ENCODE results near the gene CTSW. TPM values are rescaled to one million over a fixed set of nuclear protein-coding genes. Genes with fewer than 3 reads are reported as not detected.

CTSW gene
- total RNA-seq, 6 donors from 2014 or later = 2.1 to 20.7 (median 11.4) TPM

DNA sequence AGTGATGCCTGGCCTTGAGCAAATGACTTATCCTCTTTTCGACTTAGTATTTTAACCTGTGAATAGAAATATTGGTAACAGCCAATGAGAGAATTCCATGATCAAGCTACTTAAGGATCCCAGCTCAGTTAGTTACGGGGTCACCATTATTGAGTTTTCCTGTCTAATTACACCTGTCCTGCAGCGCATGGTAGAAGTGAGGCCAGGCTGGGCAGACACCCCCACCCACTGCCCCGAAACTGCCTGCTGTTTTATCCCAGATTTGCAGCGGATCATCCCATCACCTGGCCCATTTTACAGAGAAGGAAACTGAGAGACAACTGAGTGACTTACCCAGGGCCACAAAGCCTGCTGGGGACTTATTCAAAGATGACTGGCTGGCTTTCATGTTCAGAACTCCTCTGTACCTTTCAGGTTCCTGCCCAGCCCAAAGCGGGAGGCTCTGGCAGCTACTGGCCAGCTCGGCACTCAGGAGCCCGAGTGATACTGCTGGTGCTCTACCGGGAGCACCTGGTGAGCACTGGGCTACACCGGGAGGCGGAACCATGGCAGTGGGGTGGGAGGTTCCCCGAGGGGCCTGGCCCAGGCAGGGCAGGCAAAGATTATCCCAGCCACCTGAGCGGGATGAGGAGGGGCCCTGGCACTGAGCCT lies 18.0 kb upstream of the CTSW start:
- DNase-seq (peak in 1 of 2 donors; percentile 19), ATAC-seq (ENCODE audit: low FRiP score in 2 of 2) (no peak)
- Histone ChIP-seq H3K4me1 (peaks cover 11 to 44% (median 29%) of the 10 kb centered on the region in 4 donors), H3K9me3 (no peaks in the 10 kb centered on the region), H3K4me3 (peak overlapping the region in 3 of 4 donors; percentile 66 to 98 (median 77)), H3K36me3 (peaks cover 16 to 49% (median 45%) of the 10 kb centered on the region in 4 donors), H3K27me3 (no peaks in the 10 kb centered on the region), H3K27ac (peak overlapping the region in 3 of 4 donors; percentile 94 to 99 (median 98))
- 91 to 92% methylated on average over 6 to 8 of the region's 13 CpGs for WGBS, 2 donors
- TF ChIP-seq, protein P1, sequence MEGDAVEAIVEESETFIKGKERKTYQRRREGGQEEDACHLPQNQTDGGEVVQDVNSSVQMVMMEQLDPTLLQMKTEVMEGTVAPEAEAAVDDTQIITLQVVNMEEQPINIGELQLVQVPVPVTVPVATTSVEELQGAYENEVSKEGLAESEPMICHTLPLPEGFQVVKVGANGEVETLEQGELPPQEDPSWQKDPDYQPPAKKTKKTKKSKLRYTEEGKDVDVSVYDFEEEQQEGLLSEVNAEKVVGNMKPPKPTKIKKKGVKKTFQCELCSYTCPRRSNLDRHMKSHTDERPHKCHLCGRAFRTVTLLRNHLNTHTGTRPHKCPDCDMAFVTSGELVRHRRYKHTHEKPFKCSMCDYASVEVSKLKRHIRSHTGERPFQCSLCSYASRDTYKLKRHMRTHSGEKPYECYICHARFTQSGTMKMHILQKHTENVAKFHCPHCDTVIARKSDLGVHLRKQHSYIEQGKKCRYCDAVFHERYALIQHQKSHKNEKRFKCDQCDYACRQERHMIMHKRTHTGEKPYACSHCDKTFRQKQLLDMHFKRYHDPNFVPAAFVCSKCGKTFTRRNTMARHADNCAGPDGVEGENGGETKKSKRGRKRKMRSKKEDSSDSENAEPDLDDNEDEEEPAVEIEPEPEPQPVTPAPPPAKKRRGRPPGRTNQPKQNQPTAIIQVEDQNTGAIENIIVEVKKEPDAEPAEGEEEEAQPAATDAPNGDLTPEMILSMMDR (IDR thresholded peaks at IDR 0.05) = no peak
- no peak for TF ChIP-seq EP300 (IDR thresholded peaks at IDR 0.05)
- TF ChIP-seq POLR2AphosphoS5 (IDR thresholded peaks at IDR 0.05) = no peak
- TF ChIP-seq POLR2A (IDR thresholded peaks at IDR 0.05) = no peak

DNA sequence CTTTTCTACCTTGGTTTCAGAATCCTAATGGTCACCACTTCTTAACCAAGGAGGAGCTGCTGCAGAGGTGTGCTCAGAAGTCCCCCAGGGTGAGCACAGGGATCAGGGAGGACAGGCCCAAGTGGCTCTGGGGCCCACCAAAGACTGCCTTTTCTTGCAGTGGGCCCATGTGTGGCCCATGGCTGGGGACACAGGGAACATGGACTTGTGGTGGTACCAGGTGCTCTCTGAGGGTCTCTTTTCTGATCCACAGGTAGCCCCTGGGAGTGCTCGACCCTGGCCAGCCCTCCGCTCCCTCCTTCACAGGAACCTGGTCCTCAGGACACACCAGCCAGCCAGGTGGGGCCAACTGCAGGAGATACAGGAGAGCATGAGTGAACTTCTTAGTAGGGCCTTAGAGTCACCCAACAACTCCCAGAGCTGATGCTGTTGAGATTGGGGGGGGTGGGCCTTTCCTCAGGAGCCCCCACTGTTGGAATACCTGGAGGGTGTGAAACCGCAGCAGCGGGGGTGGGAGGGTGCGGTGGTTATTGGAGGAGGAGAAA lies 17.4 kb upstream of the CTSW start:
- Histone ChIP-seq H3K36me3 (peaks cover 16 to 55% (median 51%) of the 10 kb centered on the region in 4 donors), H3K27ac (peak overlapping the region in 1 of 4 donors; percentile 94), H3K27me3 (no peaks in the 10 kb centered on the region), H3K4me1 (peaks cover 11 to 43% (median 28%) of the 10 kb centered on the region in 4 donors), H3K4me3 (no peak overlapping the region), H3K9me3 (no peaks in the 10 kb centered on the region)
- TF ChIP-seq POLR2A (IDR thresholded peaks at IDR 0.05) (no peak), EP300 (IDR thresholded peaks at IDR 0.05) (no peak), POLR2AphosphoS5 (IDR thresholded peaks at IDR 0.05) (no peak)
- TF ChIP-seq, protein P1 (IDR thresholded peaks at IDR 0.05) = no peak
- 97% methylated on average over 3 to 5 of the region's 5 CpGs for WGBS, 2 donors
- DNase-seq (peak in 1 of 2 donors; percentile 19), ATAC-seq (ENCODE audit: low FRiP score in 2 of 2) (no peak)

DNA sequence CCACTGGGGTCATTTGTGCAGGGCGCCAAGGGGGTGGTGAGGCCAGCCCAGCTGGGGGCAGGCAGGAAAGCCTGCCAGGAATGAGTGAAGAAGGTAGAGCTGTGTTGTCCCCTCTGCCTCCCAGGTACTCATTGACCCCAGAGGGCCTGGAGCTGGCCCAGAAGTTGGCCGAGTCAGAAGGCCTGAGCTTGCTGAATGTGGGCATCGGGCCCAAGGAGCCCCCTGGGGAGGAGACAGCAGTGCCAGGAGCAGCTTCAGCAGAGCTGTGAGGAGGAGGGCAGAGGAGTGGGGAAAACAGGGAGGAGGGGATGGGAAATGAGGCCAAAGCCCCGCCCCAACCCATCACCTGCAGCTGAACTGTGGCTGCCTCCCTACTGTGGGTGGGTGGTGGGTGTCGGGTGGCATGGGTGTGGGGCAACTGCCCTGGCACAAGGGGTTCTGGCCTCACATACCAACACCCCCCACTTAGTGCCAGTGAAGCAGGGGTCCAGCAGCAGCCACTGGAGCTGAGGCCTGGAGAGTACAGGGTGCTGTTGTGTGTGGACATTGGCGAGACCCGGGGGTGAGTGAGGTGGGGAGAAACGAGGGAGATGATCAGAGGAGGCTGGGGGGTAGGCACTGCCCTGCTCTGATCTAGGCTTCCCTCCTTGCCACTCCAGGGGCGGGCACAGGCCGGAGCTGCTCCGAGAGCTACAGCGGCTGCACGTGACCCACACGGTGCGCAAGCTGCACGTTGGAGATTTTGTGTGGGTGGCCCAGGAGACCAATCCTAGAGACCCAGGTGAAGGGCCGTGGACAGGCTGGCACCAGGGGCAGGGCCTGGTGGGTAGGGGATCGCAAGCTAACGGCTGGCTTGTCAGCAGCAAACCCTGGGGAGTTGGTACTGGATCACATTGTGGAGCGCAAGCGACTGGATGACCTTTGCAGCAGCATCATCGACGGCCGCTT lies 16.4 kb upstream of the CTSW start:
- WGBS, 2 donors = 76 to 94% methylated on average over 10 to 21 of the region's 24 CpGs
- Histone ChIP-seq H3K4me3 (no peak overlapping the region), H3K36me3 (peaks cover 16 to 64% (median 53%) of the 10 kb centered on the region in 4 donors), H3K4me1 (peaks cover 11 to 43% (median 28%) of the 10 kb centered on the region in 4 donors), H3K9me3 (no peaks in the 10 kb centered on the region), H3K27me3 (no peaks in the 10 kb centered on the region), H3K27ac (peak overlapping the region in 1 of 4 donors; percentile 13)
- TF ChIP-seq EP300 (IDR thresholded peaks at IDR 0.05) (no peak), POLR2AphosphoS5 (IDR thresholded peaks at IDR 0.05) (no peak), POLR2A (IDR thresholded peaks at IDR 0.05) (no peak)
- TF ChIP-seq, protein P1 (IDR thresholded peaks at IDR 0.05) = no peak
- DNase-seq (peak in 1 of 2 donors; percentile 17), ATAC-seq (ENCODE audit: low FRiP score in 2 of 2) (no peak)

DNA sequence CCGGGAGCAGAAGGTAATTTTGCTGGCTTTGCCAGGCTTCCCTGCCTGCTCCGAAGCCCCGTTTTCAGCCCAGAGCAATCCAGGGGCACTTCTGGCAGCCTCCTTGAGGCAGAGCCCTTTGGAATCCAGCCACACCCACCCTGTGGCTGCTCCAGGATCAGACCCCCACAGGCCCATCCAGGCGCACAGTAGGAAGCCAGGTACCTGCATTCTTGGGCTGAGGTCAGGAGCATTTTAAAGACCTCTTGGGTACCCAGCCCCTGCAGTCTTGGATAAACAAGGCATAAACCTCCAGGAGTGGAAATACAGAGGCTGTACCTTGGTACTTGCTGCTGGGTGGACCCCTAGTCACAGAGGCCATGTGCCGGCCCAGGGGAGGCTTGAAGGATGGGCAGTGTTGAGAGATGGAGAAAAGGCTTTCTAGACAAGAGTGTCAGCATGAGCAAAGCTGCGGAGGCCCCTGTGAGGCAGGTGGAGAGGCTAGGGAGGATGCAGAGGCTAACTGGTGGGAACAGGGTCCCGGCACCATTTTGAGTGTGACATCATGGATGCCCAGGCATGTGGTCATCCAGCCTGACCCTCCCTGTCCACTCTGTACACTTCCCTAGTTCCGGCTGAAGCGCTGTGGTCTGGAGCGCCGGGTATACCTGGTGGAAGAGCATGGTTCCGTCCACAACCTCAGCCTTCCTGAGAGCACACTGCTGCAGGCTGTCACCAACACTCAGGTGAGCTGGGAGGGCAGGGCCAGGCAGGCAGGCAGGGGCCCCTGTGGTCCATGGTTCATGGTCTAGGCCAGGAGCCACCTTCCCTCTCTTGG lies 15.5 kb upstream of the CTSW start:
- peaks cover 16 to 73% (median 53%) of the 10 kb centered on the region in 4 donors for H3K36me3 ChIP-seq
- peaks cover 11 to 36% (median 22%) of the 10 kb centered on the region in 4 donors for H3K4me1 ChIP-seq
- no peaks in the 10 kb centered on the region for H3K9me3 ChIP-seq
- ATAC-seq (ENCODE audit: low FRiP score in 2 of 2) = no peak
- no peaks in the 10 kb centered on the region for H3K27me3 ChIP-seq
- no peak for TF ChIP-seq POLR2A (IDR thresholded peaks at IDR 0.05)
- TF ChIP-seq, protein P1 (IDR thresholded peaks at IDR 0.05) = no peak
- no peak for TF ChIP-seq POLR2AphosphoS5 (IDR thresholded peaks at IDR 0.05)
- no peak for TF ChIP-seq EP300 (IDR thresholded peaks at IDR 0.05)
- no peak overlapping the region for H3K4me3 ChIP-seq
- 79 to 93% methylated on average over 8 to 12 of the region's 12 CpGs for WGBS, 2 donors
- peak in 1 of 2 donors; percentile 18 for DNase-seq
- no peak overlapping the region for H3K27ac ChIP-seq
